Measurements from ENCODE around the gene ALDH3A2. TPM values are rescaled to one million over a fixed set of nuclear protein-coding genes. Genes with fewer than 3 reads are reported as not detected.

Gene ALDH3A2
- total and polyA plus RNA-seq, 2 of the 8 experiments (the other 6 are each of a cell fraction or from before 2014, with no cell fraction given): 20.6 to 72.9 TPM

DNA sequence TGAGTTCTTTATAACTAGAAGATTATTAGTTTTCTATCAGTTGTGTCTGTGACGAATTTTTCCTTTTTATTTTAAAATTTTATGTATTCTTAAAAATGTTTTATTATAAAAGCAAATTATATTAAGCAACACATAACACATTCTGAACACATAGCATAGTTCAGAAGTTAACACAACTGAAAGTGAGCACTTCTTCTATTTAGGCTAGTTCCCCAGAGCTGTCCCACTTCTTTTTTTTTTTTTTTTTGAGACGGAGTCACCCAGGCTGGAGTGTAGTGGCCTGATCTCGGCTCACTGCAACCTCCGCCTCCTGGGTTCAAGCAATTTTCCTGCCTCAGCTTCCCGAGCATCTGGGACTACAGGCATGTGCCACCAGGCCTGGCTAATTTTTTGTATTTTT is 37.7 kb upstream of the ALDH3A2 start:
- Histone ChIP-seq H4K5ac (ENCODE audit: insufficient read length, low read depth, low read length) (no peak overlapping the region), H3K4ac (replicated peaks; ENCODE audit: insufficient read length, low read depth, low read length) (no peak overlapping the region), H3K27ac (ENCODE audit: low read depth, low read length) (no peak overlapping the region), H3K79me1 (ENCODE audit: low read depth, low read length) (no peaks in the 10 kb centered on the region), H3K23me2 (ENCODE audit: low read depth, low read length) (no peaks in the 10 kb centered on the region), H3K4me3 (ENCODE audit: extremely low read depth in 1 of 4, insufficient read depth in 2 of 4, low read depth in 3 of 4, low read length in 4 of 4) (no peak overlapping the region), H2BK12ac (ENCODE audit: low read depth, low read length) (no peak overlapping the region), H2AFZ (ENCODE audit: low read length) (no peak overlapping the region), H3K9me3 (ENCODE audit: insufficient read depth in 2 of 2, low read depth in 1 of 2, low read length in 1 of 2) (no peaks in the 10 kb centered on the region), H3K36me3 (ENCODE audit: control insufficient read depth in 2 of 4, insufficient read depth in 4 of 4, low read length in 3 of 4) (no peaks in the 10 kb centered on the region), H3K56ac (replicated peaks; ENCODE audit: insufficient read length, low read depth, low read length) (no peak overlapping the region), H4K91ac (replicated peaks; ENCODE audit: insufficient read length, low read length) (no peak overlapping the region), H4K8ac (ENCODE audit: extremely low read depth, insufficient read depth, low read length) (no peak overlapping the region), H4K20me1 (replicated peaks in 1 of 2; ENCODE audit: control insufficient read depth in 1 of 2, insufficient read depth in 2 of 2, low read length in 2 of 2) (no peaks in the 10 kb centered on the region), H3K14ac (ENCODE audit: insufficient read length) (no peak overlapping the region), H3K9ac (replicated peaks in 1 of 4; ENCODE audit: extremely low read depth in 1 of 4, low read depth in 3 of 4, low read length in 3 of 4) (no peak overlapping the region), H2BK5ac (ENCODE audit: low read depth, low read length) (no peak overlapping the region), H3K23ac (ENCODE audit: insufficient read length) (no peak overlapping the region), H3K4me1 (replicated peaks in 1 of 4; ENCODE audit: control insufficient read depth in 3 of 4, insufficient read depth in 4 of 4, low read length in 3 of 4) (no peaks in the 10 kb centered on the region), H2AK5ac (ENCODE audit: low read depth, low read length) (no peak overlapping the region), H2BK20ac (ENCODE audit: low read length) (no peak overlapping the region), H3K79me2 (ENCODE audit: control insufficient read depth in 1 of 2, insufficient read depth in 2 of 2, low read length in 2 of 2) (no peaks in the 10 kb centered on the region), H3K4me2 (ENCODE audit: insufficient read depth in 1 of 2, low read depth in 2 of 2, low read length in 2 of 2) (no peak overlapping the region), H3K27me3 (replicated peaks in 1 of 4; ENCODE audit: control insufficient read depth in 3 of 4, extremely low read depth in 1 of 4, insufficient read depth in 3 of 4, low read length in 3 of 4) (no peaks in the 10 kb centered on the region), H3K18ac (ENCODE audit: extremely low read depth, low read length) (no peak overlapping the region), H2BK15ac (ENCODE audit: low read length) (no peak overlapping the region), H2BK120ac (replicated peaks; ENCODE audit: low read depth, low read length) (no peak overlapping the region)
- DNase-seq (ENCODE audit: low read depth in 1 of 2, low spot score in 2 of 2): no peak
- ChIA-PET POLR2A (ENCODE audit: partially characterized antibody) (no interaction called here), CTCF (ENCODE audit: partially characterized antibody) (no interaction called here)
- FAIRE-seq: no peak
- 82% methylated on average over 5 of the region's 5 CpGs; no CpG with 5 or more reads in 1 of the 2 experiments for WGBS, 2 experiments (ENCODE audit: extremely low coverage in 1 of 2, insufficient coverage in 1 of 2, insufficient read length in 1 of 2, insufficient replicate concordance in 2 of 2, low coverage in 1 of 2, low lambda C conversion rate in 2 of 2, missing lambda C conversion rate in 1 of 2)
- TF ChIP-seq SRF (IDR thresholded peaks at IDR 0.05; ENCODE audit: low read depth, low read length) (no peak), TCF12 (IDR thresholded peaks at IDR 0.05; ENCODE audit: low read depth, low read length) (no peak), BCL11A (IDR thresholded peaks at IDR 0.05; ENCODE audit: low read depth in 2 of 2, low read length in 2 of 2) (no peak), TBP (IDR thresholded peaks at IDR 0.05; ENCODE audit: low read depth, low read length) (no peak), KDM5A (IDR thresholded peaks at IDR 0.05; ENCODE audit: low read length) (no peak), CTBP2 (IDR thresholded peaks at IDR 0.05; ENCODE audit: borderline replicate concordance, insufficient read depth, insufficient read length, low read length) (no peak), BACH1 (IDR thresholded peaks at IDR 0.05; ENCODE audit: low read length) (no peak), ATF2 (IDR thresholded peaks at IDR 0.05; ENCODE audit: low read length) (no peak), HDAC2 (IDR thresholded peaks at IDR 0.05; ENCODE audit: borderline replicate concordance in 1 of 2, low read depth in 2 of 2, low read length in 2 of 2) (no peak), E2F6 (IDR thresholded peaks at IDR 0.05) (no peak), BRCA1 (IDR thresholded peaks at IDR 0.05; ENCODE audit: low read depth, low read length) (no peak), MAX (IDR thresholded peaks at IDR 0.05) (no peak)

Measured in H1 (cell line).